ENCODE measurements around the gene AHCTF1.

The AHCTF1 gene

GRCh38 chr1:246798107-246798506, 133.6 kb downstream of the AHCTF1 start:
- no peak overlapping the region for H3K4me2 ChIP-seq (ENCODE audit: insufficient read depth, low read length)

GRCh38 chr1:246797597-246797996, 134.2 kb downstream of the AHCTF1 start:
- Histone ChIP-seq H4K20me1 (ENCODE audit: insufficient read depth, low read length) (no peaks in the 10 kb centered on the region), H3K4me2 (ENCODE audit: insufficient read depth, low read length) (no peak overlapping the region), H3K36me3 (ENCODE audit: insufficient read depth, low read length) (no peaks in the 10 kb centered on the region), H3K79me2 (ENCODE audit: insufficient read depth, low read length) (no peaks in the 10 kb centered on the region), H3K9ac (ENCODE audit: low read depth, low read length) (no peak overlapping the region), H3K27me3 (ENCODE audit: insufficient read depth, low read length, poor library complexity) (no peaks in the 10 kb centered on the region), H2AFZ (ENCODE audit: low read depth, low read length) (no peak overlapping the region), H3K9me3 (ENCODE audit: insufficient read depth, low read length, severe bottlenecking) (no peaks in the 10 kb centered on the region), H3K27ac (ENCODE audit: low read length) (no peak overlapping the region), H3K4me3 (ENCODE audit: low read depth in 1 of 2, low read length in 2 of 2) (no peak overlapping the region), H3K4me1 (ENCODE audit: insufficient read depth, low read length) (no peaks in the 10 kb centered on the region)
- TF ChIP-seq, protein P1, sequence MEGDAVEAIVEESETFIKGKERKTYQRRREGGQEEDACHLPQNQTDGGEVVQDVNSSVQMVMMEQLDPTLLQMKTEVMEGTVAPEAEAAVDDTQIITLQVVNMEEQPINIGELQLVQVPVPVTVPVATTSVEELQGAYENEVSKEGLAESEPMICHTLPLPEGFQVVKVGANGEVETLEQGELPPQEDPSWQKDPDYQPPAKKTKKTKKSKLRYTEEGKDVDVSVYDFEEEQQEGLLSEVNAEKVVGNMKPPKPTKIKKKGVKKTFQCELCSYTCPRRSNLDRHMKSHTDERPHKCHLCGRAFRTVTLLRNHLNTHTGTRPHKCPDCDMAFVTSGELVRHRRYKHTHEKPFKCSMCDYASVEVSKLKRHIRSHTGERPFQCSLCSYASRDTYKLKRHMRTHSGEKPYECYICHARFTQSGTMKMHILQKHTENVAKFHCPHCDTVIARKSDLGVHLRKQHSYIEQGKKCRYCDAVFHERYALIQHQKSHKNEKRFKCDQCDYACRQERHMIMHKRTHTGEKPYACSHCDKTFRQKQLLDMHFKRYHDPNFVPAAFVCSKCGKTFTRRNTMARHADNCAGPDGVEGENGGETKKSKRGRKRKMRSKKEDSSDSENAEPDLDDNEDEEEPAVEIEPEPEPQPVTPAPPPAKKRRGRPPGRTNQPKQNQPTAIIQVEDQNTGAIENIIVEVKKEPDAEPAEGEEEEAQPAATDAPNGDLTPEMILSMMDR (IDR thresholded peaks at IDR 0.05; ENCODE audit: borderline replicate concordance, extremely low read depth, low read length, poor library complexity, severe bottlenecking) = no peak
- no peak for TF ChIP-seq EZH2 (IDR thresholded peaks at IDR 0.05; ENCODE audit: borderline replicate concordance, low read depth, low read length, severe bottlenecking)
- ATAC-seq (ENCODE audit: insufficient read depth, low read depth) (no peak), DNase-seq (no peak)

More at GRCh38 chr1:246798107-246798506, 133.6 kb downstream of the AHCTF1 start:
- no peak overlapping the region for H3K9ac ChIP-seq (ENCODE audit: low read depth, low read length)
- no peaks in the 10 kb centered on the region for H3K4me1 ChIP-seq (ENCODE audit: insufficient read depth, low read length)
- H3K27ac ChIP-seq (ENCODE audit: low read length) = no peak overlapping the region
- H3K79me2 ChIP-seq (ENCODE audit: insufficient read depth, low read length) = no peaks in the 10 kb centered on the region
- no peak for ATAC-seq (ENCODE audit: insufficient read depth, low read depth)
- no peaks in the 10 kb centered on the region for H3K27me3 ChIP-seq (ENCODE audit: insufficient read depth, low read length, poor library complexity)
- H4K20me1 ChIP-seq (ENCODE audit: insufficient read depth, low read length) = no peaks in the 10 kb centered on the region
- no peak for TF ChIP-seq EZH2 (IDR thresholded peaks at IDR 0.05; ENCODE audit: borderline replicate concordance, low read depth, low read length, severe bottlenecking)
- TF ChIP-seq, protein P1 (IDR thresholded peaks at IDR 0.05; ENCODE audit: borderline replicate concordance, extremely low read depth, low read length, poor library complexity, severe bottlenecking) = no peak
- no peak overlapping the region for H2AFZ ChIP-seq (ENCODE audit: low read depth, low read length)
- no peaks in the 10 kb centered on the region for H3K9me3 ChIP-seq (ENCODE audit: insufficient read depth, low read length, severe bottlenecking)
- DNase-seq = no peak
- no peak overlapping the region for H3K4me3 ChIP-seq (ENCODE audit: low read depth in 1 of 2, low read length in 2 of 2)
- no peaks in the 10 kb centered on the region for H3K36me3 ChIP-seq (ENCODE audit: insufficient read depth, low read length)

GRCh38 chr1:246797157-246797556, 134.6 kb downstream of the AHCTF1 start:
- H3K27me3 ChIP-seq (ENCODE audit: insufficient read depth, low read length, poor library complexity) = no peaks in the 10 kb centered on the region
- no peaks in the 10 kb centered on the region for H3K36me3 ChIP-seq (ENCODE audit: insufficient read depth, low read length)
- no peaks in the 10 kb centered on the region for H3K9me3 ChIP-seq (ENCODE audit: insufficient read depth, low read length, severe bottlenecking)
- H3K9ac ChIP-seq (ENCODE audit: low read depth, low read length) = no peak overlapping the region
- no peaks in the 10 kb centered on the region for H3K79me2 ChIP-seq (ENCODE audit: insufficient read depth, low read length)
- no peaks in the 10 kb centered on the region for H3K4me1 ChIP-seq (ENCODE audit: insufficient read depth, low read length)
- H3K4me2 ChIP-seq (ENCODE audit: insufficient read depth, low read length) = no peak overlapping the region
- H3K27ac ChIP-seq (ENCODE audit: low read length) = no peak overlapping the region
- H2AFZ ChIP-seq (ENCODE audit: low read depth, low read length) = no peak overlapping the region
- DNase-seq (no peak), ATAC-seq (ENCODE audit: insufficient read depth, low read depth) (no peak)
- H4K20me1 ChIP-seq (ENCODE audit: insufficient read depth, low read length) = no peaks in the 10 kb centered on the region
- no peak for TF ChIP-seq EZH2 (IDR thresholded peaks at IDR 0.05; ENCODE audit: borderline replicate concordance, low read depth, low read length, severe bottlenecking)
- TF ChIP-seq, protein P1 (IDR thresholded peaks at IDR 0.05; ENCODE audit: borderline replicate concordance, extremely low read depth, low read length, poor library complexity, severe bottlenecking) = no peak
- H3K4me3 ChIP-seq (ENCODE audit: low read depth in 1 of 2, low read length in 2 of 2) = no peak overlapping the region
